NOMO-1 treated with dmso at 0.1 percent for 144 hours (cell line): ENCODE results near the gene PAK5.

Experiments
- DNase-seq: peaks from one replicate; lab custom pipeline; 2025; ENCODE audit not compliant: unreplicated experiment; lab: John Stamatoyannopoulos, UW

PAK5 gene

GRCh38 chr20:9532069-9532838, 306.6 kb downstream of the PAK5 start:
- DNase-seq: no peak

- no peak for DNase-seq
Measured at GRCh38 chr20:9531581-9531980, 307.3 kb downstream of the PAK5 start.

DNA sequence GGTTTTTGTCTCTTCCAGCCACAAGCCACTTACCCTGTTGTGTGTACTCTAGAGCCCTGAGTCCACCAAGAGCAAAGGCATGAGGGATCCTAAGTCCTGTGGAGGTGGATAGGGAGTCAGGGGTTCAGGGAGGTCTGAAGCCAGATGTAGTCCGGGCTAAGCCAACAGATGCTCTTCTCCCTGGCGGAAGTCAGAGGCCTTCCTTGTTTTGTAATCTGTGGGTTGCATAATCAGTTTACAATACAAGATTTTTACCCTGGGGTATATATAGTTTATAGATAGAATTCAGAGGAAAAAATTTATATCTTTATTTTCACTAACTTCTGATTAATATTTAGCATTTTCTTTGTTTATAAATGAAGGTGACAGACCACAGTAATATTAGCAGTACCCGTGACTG, 315.2 kb downstream of the PAK5 start:
- DNase-seq: peak; percentile 19

GRCh38 chr20:9520086-9520485, 318.8 kb downstream of the PAK5 start:
- DNase-seq: no peak

DNA sequence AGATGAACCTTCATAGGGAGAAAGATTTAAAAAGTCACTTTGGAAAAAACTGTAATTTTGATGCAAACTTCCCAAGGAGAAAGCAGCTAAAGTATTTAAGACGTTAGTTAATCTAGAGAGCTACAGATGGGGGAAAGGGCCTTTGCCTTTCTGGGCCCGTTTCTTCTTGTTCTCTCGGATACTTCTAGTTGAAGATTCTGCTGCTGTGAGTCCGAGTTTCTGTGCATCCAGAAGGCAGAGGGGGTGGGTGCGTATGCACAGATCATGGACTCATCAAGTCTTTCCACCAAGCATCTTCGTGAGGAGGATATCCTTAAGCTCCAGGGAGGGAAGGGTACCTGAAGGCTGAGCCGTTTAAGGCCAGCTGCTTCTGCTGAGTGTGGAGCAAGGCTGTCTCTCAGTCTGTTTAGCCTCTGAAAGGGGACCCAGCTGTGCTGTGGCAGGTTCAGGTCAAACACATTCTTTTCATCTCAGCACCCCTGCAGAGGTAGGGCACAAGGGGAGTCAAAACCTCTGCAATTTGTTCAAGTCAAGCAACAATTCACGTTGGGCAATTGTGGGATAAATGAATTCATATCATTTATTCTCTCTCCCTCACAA, 320.2 kb downstream of the PAK5 start:
- DNase-seq: no peak

DNA sequence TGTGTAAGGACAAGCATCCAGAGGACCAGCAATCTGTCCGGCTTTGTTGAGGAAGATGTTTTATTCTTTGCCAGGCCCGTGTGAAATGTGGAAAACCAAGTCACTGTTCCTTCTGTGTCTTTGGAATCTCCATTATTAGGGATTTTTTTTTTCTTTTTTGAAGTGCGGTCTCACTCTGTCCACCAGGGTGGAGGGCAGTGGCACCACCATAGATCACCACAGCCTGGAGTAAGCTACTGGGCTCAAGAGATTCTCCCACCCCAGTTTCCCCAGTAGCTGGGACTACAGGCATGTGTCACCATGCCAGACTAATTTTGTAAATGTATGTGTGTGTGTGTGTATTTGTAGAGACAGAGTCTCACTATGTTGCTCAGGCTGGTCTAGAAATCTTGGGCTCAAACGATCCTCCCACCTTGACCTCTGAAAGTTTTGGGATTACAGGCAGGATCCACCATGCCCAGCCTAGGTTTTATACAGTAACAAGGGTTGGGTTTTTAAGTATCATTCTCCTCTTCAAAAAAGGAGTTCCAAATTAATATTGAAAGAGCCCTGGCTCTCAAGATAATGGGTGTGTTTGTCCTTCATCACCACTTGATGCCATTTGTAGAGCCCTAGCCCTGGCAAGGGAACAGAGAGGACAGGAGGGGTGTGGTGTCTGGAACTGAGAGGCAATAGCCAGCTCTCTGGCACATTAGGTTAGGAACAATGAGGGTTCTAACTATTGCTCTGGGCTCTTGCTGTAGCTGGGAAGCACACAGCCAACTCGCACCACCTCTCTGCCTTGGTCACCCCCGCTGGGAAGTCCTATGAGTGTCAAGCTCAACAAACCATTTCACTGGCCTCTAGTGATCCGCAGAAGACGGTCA, 321.3 kb downstream of the PAK5 start:
- DNase-seq: no peak

DNA sequence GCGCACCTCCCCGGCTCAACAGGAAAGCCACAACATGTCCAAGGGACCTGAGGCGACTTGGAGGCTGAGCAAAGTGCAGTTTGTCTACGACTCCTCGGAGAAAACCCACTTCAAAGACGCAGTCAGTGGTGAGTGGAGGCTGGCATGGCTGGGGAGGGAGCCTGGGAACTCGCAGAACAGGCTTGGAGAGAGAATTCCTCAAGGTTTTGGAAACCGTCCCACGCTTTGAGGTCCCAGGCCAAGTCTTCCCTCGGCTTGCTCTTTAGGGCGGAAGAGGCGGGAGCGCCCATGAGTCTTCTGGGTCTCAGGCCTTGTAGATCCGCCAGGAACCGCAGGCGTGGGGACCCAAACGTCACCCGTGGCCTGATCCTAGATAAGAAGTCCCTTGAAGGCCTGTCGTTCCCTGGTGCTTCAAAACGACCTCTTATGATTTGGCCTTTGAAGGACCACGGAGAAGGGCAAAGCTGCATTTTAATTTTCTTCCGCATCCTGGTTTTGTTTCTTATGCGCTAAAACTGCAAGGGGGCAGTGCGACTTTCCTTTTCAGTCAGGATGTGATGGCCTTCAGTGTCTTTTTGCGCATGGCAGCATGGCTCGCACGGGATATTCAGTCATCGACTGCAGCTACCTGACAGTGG, 322.5 kb downstream of the PAK5 start:
- DNase-seq: no peak

DNA sequence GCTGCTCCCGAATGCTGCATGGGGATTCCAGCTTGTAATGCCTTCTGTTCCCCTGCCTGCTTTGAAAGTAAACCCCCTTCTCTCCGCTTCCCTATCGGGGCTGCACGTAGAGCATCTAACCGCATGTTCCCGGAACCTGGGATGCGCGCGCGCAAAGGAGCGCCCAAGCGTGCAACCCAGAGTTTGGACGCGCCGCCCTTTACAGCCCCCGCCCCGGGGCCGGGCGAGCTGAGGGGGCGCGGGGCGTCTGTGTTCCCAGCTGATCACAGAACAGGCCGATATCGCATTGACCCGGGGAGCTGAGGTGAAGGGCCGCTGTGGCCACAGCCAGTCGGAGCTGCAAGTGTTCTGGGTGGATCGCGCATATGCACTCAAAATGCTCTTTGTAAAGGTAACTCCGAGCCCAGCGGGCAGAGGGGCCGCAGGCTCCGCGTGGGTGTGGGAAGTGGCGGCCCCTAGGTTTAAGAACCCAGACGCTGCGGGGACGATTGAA, 323.1 kb downstream of the PAK5 start:
- no peak for DNase-seq

DNA sequence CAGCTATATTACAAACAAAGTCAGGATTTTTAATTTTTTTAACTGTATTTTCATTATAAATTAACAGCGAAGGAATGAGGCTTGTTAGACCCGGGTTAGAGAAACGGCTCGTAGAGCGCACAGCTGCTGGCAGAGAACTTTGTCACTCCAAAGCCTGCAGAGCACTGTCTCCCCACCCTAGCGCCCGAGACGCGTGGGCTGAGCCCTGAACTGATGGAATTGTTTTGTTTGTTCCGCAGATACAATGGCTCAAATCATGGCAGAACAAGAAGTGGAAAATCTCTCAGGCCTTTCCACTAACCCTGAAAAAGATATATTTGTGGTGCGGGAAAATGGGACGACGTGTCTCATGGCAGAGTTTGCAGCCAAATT, 323.7 kb downstream of the PAK5 start:
- no peak for DNase-seq

GRCh38 chr20:9514461-9515213, 324.2 kb downstream of the PAK5 start, which contains the start of gene LAMP5:
LAMP5 (plus strand) TSS chr20:9514590; CDS start chr20:9514853, 263 bp downstream.
- peak; percentile 38 for DNase-seq

- no peak for DNase-seq
Measured at GRCh38 chr20:9514072-9514460, 324.8 kb downstream of the PAK5 start.

DNA sequence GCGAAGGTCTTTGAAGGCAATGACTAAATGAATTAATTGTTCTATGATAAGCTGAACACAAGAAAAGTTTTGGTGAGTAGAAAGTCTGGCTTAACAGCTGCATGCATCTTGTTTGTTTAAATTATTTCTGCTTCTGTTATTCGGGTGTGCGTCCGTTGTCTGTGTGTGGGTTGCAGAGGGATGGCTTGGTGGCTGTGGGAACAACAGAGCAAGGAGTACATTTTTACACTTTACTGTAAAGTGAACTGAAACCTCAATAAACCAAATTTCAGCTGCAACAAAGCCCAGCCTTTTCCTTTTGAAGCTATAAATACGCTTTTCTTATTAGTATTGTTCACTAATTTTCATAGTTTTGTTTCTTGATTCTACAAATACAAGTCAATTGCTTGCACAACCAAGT, 328.0 kb downstream of the PAK5 start:
- no peak for DNase-seq

DNA sequence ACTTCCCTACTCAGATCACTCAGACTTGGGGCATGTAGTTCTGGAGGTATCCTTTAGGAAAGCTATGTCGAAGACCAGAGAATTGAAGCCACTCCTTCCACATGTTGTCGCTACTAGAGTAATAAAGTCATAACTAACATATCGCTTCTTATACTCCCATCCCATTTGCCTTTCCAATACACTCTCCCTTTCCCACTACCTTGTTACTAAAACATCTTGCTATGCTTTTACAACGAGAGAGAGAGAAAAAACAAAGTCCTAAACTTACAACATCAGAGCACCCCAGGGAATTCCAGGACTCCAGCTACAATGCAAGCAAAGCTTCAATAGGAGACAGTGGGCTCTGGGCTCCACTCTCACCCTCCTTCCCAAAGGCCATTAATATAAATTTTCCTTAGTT, 329.6 kb downstream of the PAK5 start:
- no peak for DNase-seq

DNA sequence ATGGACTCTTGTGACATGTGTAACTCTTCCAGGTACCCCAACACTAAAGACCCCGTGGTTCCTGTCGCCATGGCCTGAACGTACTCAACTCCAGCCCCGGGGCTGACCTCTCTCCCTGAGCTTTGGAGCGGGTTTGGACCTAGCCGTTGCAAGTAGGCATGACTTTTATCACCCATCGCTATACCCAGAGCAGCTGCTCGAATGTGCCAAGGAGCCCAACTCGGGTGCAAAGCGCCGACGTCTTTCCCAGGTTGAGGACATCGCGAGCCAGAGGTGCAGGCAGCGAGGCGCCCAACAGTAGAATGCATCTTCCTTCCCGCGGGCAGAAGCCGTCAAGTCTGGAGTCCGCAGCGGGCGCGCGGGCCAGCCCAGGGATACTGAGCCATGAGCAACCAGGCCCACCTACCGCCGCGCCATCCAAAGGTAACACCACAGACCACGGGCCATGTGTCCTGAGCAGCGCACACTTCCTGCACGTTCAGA, 330.1 kb downstream of the PAK5 start:
- no peak for DNase-seq

- DNase-seq: no peak
Measured at GRCh38 chr20:9508240-9508661, 330.6 kb downstream of the PAK5 start.

- DNase-seq: no peak
Measured at GRCh38 chr20:9507544-9508239, 331.2 kb downstream of the PAK5 start.

- no peak for DNase-seq
Measured at GRCh38 chr20:9506964-9507369, 331.9 kb downstream of the PAK5 start.

DNA sequence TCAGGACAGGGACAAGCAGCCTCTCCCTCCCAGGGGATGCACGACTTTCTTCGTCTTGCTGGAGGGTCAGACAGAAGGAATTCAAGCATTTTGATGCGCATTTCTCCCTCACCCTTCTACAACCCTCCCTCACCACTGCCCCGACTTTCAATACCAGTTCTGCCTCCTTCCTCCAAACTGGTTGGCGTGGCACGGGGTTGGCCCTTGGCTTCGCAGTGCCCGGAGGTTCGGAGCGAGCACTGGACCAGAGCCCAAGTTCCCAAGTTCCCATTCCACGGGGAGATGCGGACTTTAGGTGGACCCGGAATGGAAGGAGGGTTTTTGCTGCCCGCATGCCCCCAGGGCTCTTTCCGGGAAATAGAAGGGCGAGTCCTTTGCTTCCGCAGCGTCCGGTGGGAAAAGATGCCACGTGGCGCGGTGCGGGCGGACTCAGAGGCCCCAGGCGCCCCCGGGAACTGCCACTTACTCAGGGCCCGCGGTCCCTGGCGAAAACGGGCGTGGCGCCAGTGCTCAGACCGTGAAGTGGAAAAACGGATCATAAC, 332.5 kb downstream of the PAK5 start:
- DNase-seq: no peak

DNA sequence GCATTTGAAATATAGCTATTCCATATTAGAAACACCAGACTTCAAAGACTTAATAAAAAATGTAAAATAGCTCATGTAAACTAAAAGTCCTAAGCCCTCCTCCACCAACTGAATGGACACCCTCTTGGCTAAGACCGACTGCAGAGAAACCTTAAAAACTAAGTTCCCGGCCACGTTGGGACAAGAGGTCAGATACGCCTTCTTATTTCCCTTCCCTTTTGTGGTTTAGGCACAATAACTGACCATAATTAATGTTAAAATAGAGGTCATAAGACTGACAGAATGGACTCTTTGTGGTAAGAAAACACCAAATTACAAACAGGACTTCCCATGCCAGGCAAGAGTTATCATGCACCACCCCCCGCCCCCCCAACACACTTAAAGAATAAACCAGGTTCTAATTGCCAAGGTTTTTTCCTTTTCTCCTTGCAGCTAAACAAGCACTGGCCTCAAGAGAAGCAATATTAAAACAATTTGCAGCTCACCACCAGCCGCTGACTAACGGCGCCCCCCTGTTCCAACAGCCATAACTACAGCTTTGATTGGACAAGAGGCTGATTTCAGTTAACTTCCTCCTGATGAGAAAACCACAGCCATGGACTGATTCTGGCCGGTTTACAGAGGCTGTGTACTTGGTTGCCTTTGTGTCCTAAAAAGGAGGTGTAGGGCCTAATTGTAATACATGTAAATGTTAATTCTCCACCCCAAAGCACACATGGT, 335.2 kb downstream of the PAK5 start:
- DNase-seq: peak; percentile 73
